ENCODE results near the gene UNC45A. TPM values are rescaled to one million over a fixed set of nuclear protein-coding genes. Genes with fewer than 3 reads are reported as not detected.

Gene UNC45A
- total RNA-seq (2012; rRNA removed) (85.3 and 100 TPM in 2 replicates), polyA plus RNA-seq (2012; rRNA removed) (68.9 and 77.5 TPM in 2 replicates), Bru-seq, nascent RNA (percentile 61 among the genes with signal in this experiment), BruChase-seq, experiment 1, labeled RNA remaining after a 6-hour chase (percentile 68 among the genes with signal in this experiment), BruChase-seq, experiment 2, labeled RNA remaining after a 2-hour chase (percentile 61 among the genes with signal in this experiment)
- polyA plus RNA-seq (2012; cell fraction: cytosol; rRNA removed) = 58.6 and 77.5 TPM in 2 replicates
- polyA plus RNA-seq (2012; cell fraction: nucleus; rRNA removed; ENCODE audit: low replicate concordance) = 120 and 174 TPM in 2 replicates
- long read RNA-seq, transcript UNC45A-202 (20 exons, 3,252 nt) = major isoform, 42 of 126 reads
- long read RNA-seq, partial matches to known transcripts = 73 of 126 reads
- long read RNA-seq, other reads (novel, unspliced or antisense) = 11 of 126 reads

- Histone ChIP-seq H3K4me1 (ENCODE audit: control insufficient read depth, insufficient read depth, low read length) (peaks cover 9% of the 10 kb centered on the region), H3K9ac (ENCODE audit: low read depth, low read length) (peak within 1 kb of the TSS; percentile 92), H2AFZ (replicated peaks; ENCODE audit: low read length, poor library complexity) (peak within 1 kb of the TSS; percentile 96), H2AK5ac (ENCODE audit: low read depth, low read length) (peak within 1 kb of the TSS; percentile 83), H3K4me2 (ENCODE audit: low read depth, low read length) (peak within 1 kb of the TSS; percentile 92), H2BK15ac (ENCODE audit: low read depth, low read length) (no peak within 1 kb of the TSS), H3K56ac (ENCODE audit: extremely low read depth, insufficient read depth, low read length) (peak within 1 kb of the TSS; percentile 83), H3K27me3 (ENCODE audit: control insufficient read depth, insufficient read depth, low read length) (no peaks in the 10 kb centered on the region), H3K36me3 (ENCODE audit: control insufficient read depth, insufficient read depth, low read length) (peaks cover 15% of the 10 kb centered on the region), H2BK120ac (ENCODE audit: low read depth, low read length) (peak within 1 kb of the TSS; percentile 68; the same call in 1 of the 2 replicates), H4K91ac (ENCODE audit: insufficient read depth, low read depth, low read length) (peak within 1 kb of the TSS; percentile 32; the same call in 1 of the 2 replicates), H3K79me1 (ENCODE audit: low read depth in 1 of 2, low read length in 2 of 2) (peaks cover 32 to 59% of the 10 kb centered on the region in 2 experiments), H2BK20ac (ENCODE audit: low read depth, low read length) (no peak within 1 kb of the TSS), H3K9me3 (ENCODE audit: control insufficient read depth, insufficient read depth, low read length) (no peaks in the 10 kb centered on the region), H3K23ac (ENCODE audit: low read depth, low read length) (peak within 1 kb of the TSS; percentile 54), H2BK5ac (ENCODE audit: low read depth, low read length, poor library complexity, severe bottlenecking) (peak within 1 kb of the TSS; percentile 53), H4K5ac (ENCODE audit: low read depth, low read length) (peak within 1 kb of the TSS; percentile 16; the same call in 1 of the 2 replicates), H3K18ac (ENCODE audit: low read depth, low read length) (no peak within 1 kb of the TSS; the same call in 1 of the 2 replicates), H4K8ac (ENCODE audit: low read depth in 2 of 2, low read length in 2 of 2) (peak within 1 kb of the TSS; percentile 51 to 75), H3K9me1 (ENCODE audit: insufficient read depth, low read length) (peaks cover 13% of the 10 kb centered on the region), H4K20me1 (ENCODE audit: insufficient read depth, low read length) (peaks cover 6% of the 10 kb centered on the region; the same call in 1 of the 2 replicates), H2AK9ac (replicated peaks; ENCODE audit: low read depth, low read length, poor library complexity) (peak within 1 kb of the TSS; percentile 57), H3K4ac (ENCODE audit: low read depth, low read length) (peak within 1 kb of the TSS; percentile 81), H3K27ac (ENCODE audit: insufficient read depth, low read length) (peak within 1 kb of the TSS; percentile 79), H3K4me3 (ENCODE audit: insufficient read depth, low read depth, low read length) (peak within 1 kb of the TSS; percentile 76), H3K14ac (replicated peaks; ENCODE audit: low read depth, low read length) (peak within 1 kb of the TSS; percentile 96)
- BruUV-seq (replicated peaks) = no TSS peak
- ATAC-seq (ENCODE audit: low read depth) (peak; percentile 89), DNase-seq (peak; percentile 77)
- dilution Hi-C loops (cut with HindIII; ENCODE audit: low sequenced_read_pairs, unreplicated experiment) (no loop called here), in situ Hi-C loops (cut with MboI; ENCODE audit: low sequenced_read_pairs) (no loop called here), intact Hi-C loops (cut with micrococcal nuclease) (loop anchor here (1.0 to 2.0 kb wide), 3 partner anchors 32 to 615 kb away; partner anchors contain the start of gene MAN2A2)
- WGBS, 2 experiments (ENCODE audit: extremely low coverage in 2 of 2, insufficient read length in 1 of 2) = 0% methylated on average over 10 of the region's 65 CpGs; no CpG with 5 or more reads in 1 of the 2 experiments
- peak; percentile 60 for TF ChIP-seq MAZ (IDR thresholded peaks at IDR 0.05; ENCODE audit: borderline replicate concordance, low read depth, low read length)
- TF ChIP-seq USF2 (IDR thresholded peaks at IDR 0.05; ENCODE audit: low read depth, low read length) = no peak
- peak; percentile 81; the same call in 1 of the 2 replicates for TF ChIP-seq BHLHE40 (IDR thresholded peaks at IDR 0.05; ENCODE audit: low read depth, low read length)
- 0 out of 2 replicates have a peak, but pooled peaks have one; percentile 62 for TF ChIP-seq POLR2A (IDR thresholded peaks at IDR 0.05; ENCODE audit: low read depth, low read length)
- ChIA-PET POLR2A (ENCODE audit: unreplicated experiment) (interaction anchor here (0.7 kb wide), 1 partner anchor 533 kb away, joined by 3 read pairs; no protein-coding TSS in a partner anchor), CTCF (interaction anchor here (0.6 to 2.7 kb wide), 6 partner anchors 8 to 71 kb away, joined by 3 to 9 read pairs (median 6); no protein-coding TSS in a partner anchor)
Observed at GRCh38 chr15:90934949-90935751, at the start of gene UNC45A. TSS of gene UNC45A (plus strand) at chr15:90935285. CDS start at chr15:90935325, 40 bp downstream.

Data from IMR-90 (cell line).